Endometrium (tissue), 2 donors: Measurements from ENCODE around the gene COMTD1.

Experiments used
- FAIRE-seq: peaks from 2 replicates; lab custom pipeline; 2012; peaks lifted over from hg19 to GRCh38; lab: Jason Lieb, UNC
- donor health status: control.
- donor health status: control.

The COMTD1 gene

GRCh38 chr10:75235375-75236177 lies at the start of gene COMTD1:
Gene COMTD1, minus strand, starts transcription at chr10:75235957. Its CDS starts 29 bp downstream, at chr10:75235928.
- FAIRE-seq = no peak

GRCh38 chr10:75283671-75284470 lies 48.1 kb upstream of the COMTD1 start:
- FAIRE-seq = no peak

- FAIRE-seq = no peak
Measured at GRCh38 chr10:75283078-75283670, 47.4 kb upstream of the COMTD1 start.

- FAIRE-seq = no peak
Measured at GRCh38 chr10:75281974-75282373, 46.2 kb upstream of the COMTD1 start.

GRCh38 chr10:75280236-75280635 lies 44.5 kb upstream of the COMTD1 start:
- FAIRE-seq = no peak

- no peak for FAIRE-seq
Measured at GRCh38 chr10:75276069-75276872, 40.5 kb upstream of the COMTD1 start.

GRCh38 chr10:75272896-75273295 lies 37.1 kb upstream of the COMTD1 start:
- no peak for FAIRE-seq

- FAIRE-seq = no peak
Measured at GRCh38 chr10:75272094-75272493, 36.3 kb upstream of the COMTD1 start.

- no peak for FAIRE-seq
Measured at GRCh38 chr10:75269605-75270004, 33.8 kb upstream of the COMTD1 start.

- FAIRE-seq = no peak
Measured at GRCh38 chr10:75266945-75267344, 31.2 kb upstream of the COMTD1 start.

- FAIRE-seq = no peak
Measured at GRCh38 chr10:75265856-75266255, 30.1 kb upstream of the COMTD1 start.

- no peak for FAIRE-seq
Measured at GRCh38 chr10:75263806-75264205, 28.0 kb upstream of the COMTD1 start.

GRCh38 chr10:75261813-75262705 lies 26.3 kb upstream of the COMTD1 start:
- FAIRE-seq = peak; percentile 98

GRCh38 chr10:75260990-75261389 lies 25.2 kb upstream of the COMTD1 start:
- FAIRE-seq = no peak

GRCh38 chr10:75254739-75255138 lies 19.0 kb upstream of the COMTD1 start:
- FAIRE-seq = no peak

- FAIRE-seq = no peak
Measured at GRCh38 chr10:75253281-75254220, 17.8 kb upstream of the COMTD1 start.

GRCh38 chr10:75250934-75251333 lies 15.2 kb upstream of the COMTD1 start:
- FAIRE-seq = no peak

- FAIRE-seq = no peak
Measured at GRCh38 chr10:75247797-75248196, 12.0 kb upstream of the COMTD1 start.

- no peak for FAIRE-seq
Measured at GRCh38 chr10:75246506-75246905, 10.7 kb upstream of the COMTD1 start.
